Measurements from ENCODE around the gene TMEM270. TPM values are rescaled to one million over a fixed set of nuclear protein-coding genes. Genes with fewer than 3 reads are reported as not detected.
A peak's percentile ranks its signal among the peaks of the same experiment; 100 is the strongest.

Gene TMEM270
- polyA plus RNA-seq, 1 of the 3 experiments (the other 2 are of a cell fraction): 0.71 TPM

DNA sequence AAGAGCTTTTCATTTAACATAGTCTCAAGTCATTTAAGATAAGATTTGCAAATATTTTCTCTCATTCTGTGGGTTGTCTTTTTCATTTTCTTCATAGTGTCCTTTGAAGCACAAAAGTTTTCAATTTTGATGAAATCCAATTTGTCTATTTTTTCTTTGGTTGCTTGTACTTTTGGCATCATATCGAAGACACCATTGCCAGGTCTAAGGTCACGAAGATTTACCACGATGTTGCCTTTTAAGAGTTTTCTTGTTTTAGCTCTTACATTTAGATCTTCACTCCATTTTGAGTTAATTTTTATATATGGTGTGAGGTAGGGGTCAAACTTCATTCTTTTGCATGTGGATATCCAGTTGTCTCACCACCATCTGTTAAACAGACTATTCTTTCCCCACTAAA is 34.7 kb downstream of the TMEM270 start (continued):
- TF ChIP-seq, protein P1, sequence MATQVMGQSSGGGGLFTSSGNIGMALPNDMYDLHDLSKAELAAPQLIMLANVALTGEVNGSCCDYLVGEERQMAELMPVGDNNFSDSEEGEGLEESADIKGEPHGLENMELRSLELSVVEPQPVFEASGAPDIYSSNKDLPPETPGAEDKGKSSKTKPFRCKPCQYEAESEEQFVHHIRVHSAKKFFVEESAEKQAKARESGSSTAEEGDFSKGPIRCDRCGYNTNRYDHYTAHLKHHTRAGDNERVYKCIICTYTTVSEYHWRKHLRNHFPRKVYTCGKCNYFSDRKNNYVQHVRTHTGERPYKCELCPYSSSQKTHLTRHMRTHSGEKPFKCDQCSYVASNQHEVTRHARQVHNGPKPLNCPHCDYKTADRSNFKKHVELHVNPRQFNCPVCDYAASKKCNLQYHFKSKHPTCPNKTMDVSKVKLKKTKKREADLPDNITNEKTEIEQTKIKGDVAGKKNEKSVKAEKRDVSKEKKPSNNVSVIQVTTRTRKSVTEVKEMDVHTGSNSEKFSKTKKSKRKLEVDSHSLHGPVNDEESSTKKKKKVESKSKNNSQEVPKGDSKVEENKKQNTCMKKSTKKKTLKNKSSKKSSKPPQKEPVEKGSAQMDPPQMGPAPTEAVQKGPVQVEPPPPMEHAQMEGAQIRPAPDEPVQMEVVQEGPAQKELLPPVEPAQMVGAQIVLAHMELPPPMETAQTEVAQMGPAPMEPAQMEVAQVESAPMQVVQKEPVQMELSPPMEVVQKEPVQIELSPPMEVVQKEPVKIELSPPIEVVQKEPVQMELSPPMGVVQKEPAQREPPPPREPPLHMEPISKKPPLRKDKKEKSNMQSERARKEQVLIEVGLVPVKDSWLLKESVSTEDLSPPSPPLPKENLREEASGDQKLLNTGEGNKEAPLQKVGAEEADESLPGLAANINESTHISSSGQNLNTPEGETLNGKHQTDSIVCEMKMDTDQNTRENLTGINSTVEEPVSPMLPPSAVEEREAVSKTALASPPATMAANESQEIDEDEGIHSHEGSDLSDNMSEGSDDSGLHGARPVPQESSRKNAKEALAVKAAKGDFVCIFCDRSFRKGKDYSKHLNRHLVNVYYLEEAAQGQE (IDR thresholded peaks at IDR 0.05; ENCODE audit: low read depth, low read length): no peak
- TF ChIP-seq, protein P2, sequence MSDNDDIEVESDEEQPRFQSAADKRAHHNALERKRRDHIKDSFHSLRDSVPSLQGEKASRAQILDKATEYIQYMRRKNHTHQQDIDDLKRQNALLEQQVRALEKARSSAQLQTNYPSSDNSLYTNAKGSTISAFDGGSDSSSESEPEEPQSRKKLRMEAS (IDR thresholded peaks at IDR 0.05; ENCODE audit: low read depth): no peak

GRCh38 chr7:73896454-73896853 is 35.5 kb downstream of the TMEM270 start:
- TF ChIP-seq FOSL2 (IDR thresholded peaks at IDR 0.05; ENCODE audit: borderline replicate concordance, low read depth): 0 out of 2 replicates have a peak, but pooled peaks have one; percentile 21
- TF ChIP-seq, protein P3, sequence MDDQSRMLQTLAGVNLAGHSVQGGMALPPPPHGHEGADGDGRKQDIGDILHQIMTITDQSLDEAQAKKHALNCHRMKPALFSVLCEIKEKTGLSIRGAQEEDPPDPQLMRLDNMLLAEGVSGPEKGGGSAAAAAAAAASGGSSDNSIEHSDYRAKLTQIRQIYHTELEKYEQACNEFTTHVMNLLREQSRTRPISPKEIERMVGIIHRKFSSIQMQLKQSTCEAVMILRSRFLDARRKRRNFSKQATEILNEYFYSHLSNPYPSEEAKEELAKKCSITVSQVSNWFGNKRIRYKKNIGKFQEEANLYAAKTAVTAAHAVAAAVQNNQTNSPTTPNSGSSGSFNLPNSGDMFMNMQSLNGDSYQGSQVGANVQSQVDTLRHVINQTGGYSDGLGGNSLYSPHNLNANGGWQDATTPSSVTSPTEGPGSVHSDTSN (IDR thresholded peaks at IDR 0.05): 0 out of 2 replicates have a peak, but pooled peaks have one; percentile 36
- TF ChIP-seq EP300 (IDR thresholded peaks at IDR 0.05; ENCODE audit: borderline replicate concordance in 1 of 2, low read depth in 1 of 2, low read length in 1 of 2): peak in 1 of 2 experiments; percentile 23; a peak in 1 of 4 replicates
- no peak for TF ChIP-seq NRF1 (IDR thresholded peaks at IDR 0.05; ENCODE audit: low read depth, low read length)
- TF ChIP-seq JUND (IDR thresholded peaks at IDR 0.05): peak; percentile 34
- no peak for TF ChIP-seq TAF1 (IDR thresholded peaks at IDR 0.05; ENCODE audit: borderline replicate concordance, low read depth, low read length)
- TF ChIP-seq TCF12 (IDR thresholded peaks at IDR 0.05): peak; percentile 55
- no peak overlapping the region; a peak in 1 of 4 replicates for H3K4me3 ChIP-seq (ENCODE audit: low read depth in 2 of 2, low read length in 1 of 2)
- peaks cover 62% of the 10 kb centered on the region for H3F3A ChIP-seq (replicated peaks; ENCODE audit: insufficient read depth)
- POLR2A ChIA-PET: no interaction called here
- peaks cover 37 to 45% of the 10 kb centered on the region in 2 experiments; a peak in 3 of 4 replicates for H3K4me1 ChIP-seq (ENCODE audit: control insufficient read depth in 1 of 2, insufficient read depth in 2 of 2, low read depth in 1 of 2, low read length in 1 of 2)
- no peak overlapping the region for H2AFZ ChIP-seq (ENCODE audit: low read depth)
- WGBS (ENCODE audit: low lambda C conversion rate): 60% methylated on average over 1 of the region's 1 CpG
- DNase-seq: no peak
- CTCF ChIA-PET: interaction anchor here (0.5 to 3.2 kb wide), 6 partner anchors 15 to 602 kb away, joined by 3 to 9 read pairs (median 4); no protein-coding TSS in a partner anchor
- peak overlapping the region in 1 of 2 experiments; percentile 93; a peak in 2 of 4 replicates for H3K27ac ChIP-seq (ENCODE audit: low read depth in 2 of 2, low read length in 1 of 2)
- H3K36me3 ChIP-seq (replicated peaks in 1 of 2; ENCODE audit: control insufficient read depth in 1 of 2, insufficient read depth in 2 of 2, low read length in 1 of 2): no peaks in the 10 kb centered on the region
- no peaks in the 10 kb centered on the region for H3K27me3 ChIP-seq (ENCODE audit: insufficient read depth)
- H3K4me2 ChIP-seq: no peak overlapping the region
- H3K79me2 ChIP-seq (ENCODE audit: insufficient read depth): no peaks in the 10 kb centered on the region
- no peak overlapping the region; the same call in 1 of the 2 replicates for H3K9ac ChIP-seq
- H4K20me1 ChIP-seq (ENCODE audit: insufficient read depth): no peaks in the 10 kb centered on the region
- no peaks in the 10 kb centered on the region for H3K9me3 ChIP-seq
- H3K9me2 ChIP-seq: no peaks in the 10 kb centered on the region

DNA sequence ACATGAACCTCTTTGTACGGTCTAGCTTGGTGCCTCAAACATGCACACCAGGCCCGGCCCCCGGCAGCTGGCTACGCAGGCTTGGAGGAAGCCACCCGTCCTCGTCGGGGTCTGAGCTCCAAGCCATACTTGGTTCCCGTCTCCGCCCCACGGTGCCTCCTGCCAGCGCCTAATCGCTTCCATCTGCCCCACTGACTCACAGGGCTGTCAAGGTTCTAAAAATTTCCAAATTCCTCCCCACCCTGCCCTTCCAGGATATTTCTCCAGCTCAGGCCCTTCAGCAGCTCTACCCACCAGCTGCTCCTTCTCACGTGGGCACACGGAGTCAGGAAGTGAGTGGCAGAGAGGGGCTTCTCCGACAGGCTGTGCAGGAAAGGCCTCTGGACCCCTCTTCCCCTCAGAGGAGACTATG is 38.8 kb downstream of the TMEM270 start:
- H3K79me2 ChIP-seq (ENCODE audit: insufficient read depth): no peaks in the 10 kb centered on the region
- H3K4me3 ChIP-seq (ENCODE audit: low read depth in 2 of 2, low read length in 1 of 2): no peak overlapping the region
- H3K4me1 ChIP-seq (ENCODE audit: control insufficient read depth in 1 of 2, insufficient read depth in 2 of 2, low read depth in 1 of 2, low read length in 1 of 2): peaks cover 16 to 25% of the 10 kb centered on the region in 2 experiments; a peak in 3 of 4 replicates
- peak overlapping the region; percentile 14; the same call in 1 of the 2 replicates for H2AFZ ChIP-seq (ENCODE audit: low read depth)
- H3K9me2 ChIP-seq: no peaks in the 10 kb centered on the region
- no peak for DNase-seq
- ChIA-PET POLR2A (no interaction called here), CTCF (interaction anchor here (0.6 to 1.4 kb wide), 3 partner anchors 8 to 127 kb away, joined by 3 to 5 read pairs (median 3); no protein-coding TSS in a partner anchor)
- peak overlapping the region; percentile 50 to 96; a peak in 3 of 4 replicates for H3K27ac ChIP-seq (ENCODE audit: low read depth in 2 of 2, low read length in 1 of 2)
- H4K20me1 ChIP-seq (ENCODE audit: insufficient read depth): no peaks in the 10 kb centered on the region
- WGBS (ENCODE audit: low lambda C conversion rate): 17% methylated on average over 14 of the region's 15 CpGs
- peak overlapping the region; percentile 51; the same call in 1 of the 2 replicates for H3K9ac ChIP-seq
- no peaks in the 10 kb centered on the region for H3K27me3 ChIP-seq (ENCODE audit: insufficient read depth)
- H3F3A ChIP-seq (replicated peaks; ENCODE audit: insufficient read depth): peaks cover 37% of the 10 kb centered on the region
- no peaks in the 10 kb centered on the region for H3K36me3 ChIP-seq (replicated peaks in 1 of 2; ENCODE audit: control insufficient read depth in 1 of 2, insufficient read depth in 2 of 2, low read length in 1 of 2)
- H3K4me2 ChIP-seq: peak overlapping the region; percentile 36; the same call in 1 of the 2 replicates
- H3K9me3 ChIP-seq: no peaks in the 10 kb centered on the region
- TF ChIP-seq TCF12 (IDR thresholded peaks at IDR 0.05): peak; percentile 99
- TF ChIP-seq ELF1 (IDR thresholded peaks at IDR 0.05): peak; percentile 63
- no peak for TF ChIP-seq GATA2 (CRISPR knock-in tag; IDR thresholded peaks at IDR 0.05)
- TF ChIP-seq, protein P3 (IDR thresholded peaks at IDR 0.05): peak; percentile 91
- peak; percentile 89; the same call in 1 of the 2 replicates for TF ChIP-seq JUND (IDR thresholded peaks at IDR 0.05)
- peak; percentile 82 for TF ChIP-seq TEAD4 (IDR thresholded peaks at IDR 0.05; ENCODE audit: borderline replicate concordance, insufficient read depth)
- TF ChIP-seq, protein P1 (IDR thresholded peaks at IDR 0.05; ENCODE audit: low read depth, low read length): peak; percentile 51
- TF ChIP-seq POLR2AphosphoS5 (IDR thresholded peaks at IDR 0.05; ENCODE audit: low read depth, low read length): peak; percentile 88; the same call in 1 of the 2 replicates
- TF ChIP-seq EP300 (IDR thresholded peaks at IDR 0.05; ENCODE audit: borderline replicate concordance in 1 of 2, low read depth in 1 of 2, low read length in 1 of 2): peak in 1 of 2 experiments; percentile 95; a peak in 2 of 4 replicates

Measured in SK-N-SH (cell line).